Ovary (tissue), 9 donors: ENCODE results near the gene SUPT6H. TPM values are rescaled to one million over a fixed set of nuclear protein-coding genes. Genes with fewer than 3 reads are reported as not detected.

Experiments
- DNase-seq, 5 donors: peaks; one replicate each; pipeline ENCODE4 v3.0.0-alpha.2; 2019 to 2020
- H3K27ac ChIP-seq, 2 donors: fragments of 200-600 bp; one replicate each; pipeline versions ENCODE4 v1.5.1 to v1.8.0; 2019 to 2022
- H3K27me3 ChIP-seq: fragments of 200-600 bp; one replicate; pipeline ENCODE4 v1.8.0; 2022
- H3K36me3 ChIP-seq: fragments of 200-600 bp; sonication (generic); one replicate; pipeline ENCODE4 v1.5.1; 2019
- H3K4me1 ChIP-seq: one replicate; pipeline ENCODE4 v1.8.1; 2013; ENCODE audit warnings: mild to moderate bottlenecking, moderate library complexity; ENCODE audit not compliant: insufficient read depth
- H3K4me3 ChIP-seq: fragments of 200-600 bp; sonication (generic); one replicate; pipeline ENCODE4 v1.5.1; 2017
- H3K9me3 ChIP-seq, 2 donors: fragments of 200-600 bp in 1 of 2; sonication (generic) in 1 of 2; one replicate each; pipeline versions ENCODE4 v1.5.1 to v1.8.1; 2013 to 2019; ENCODE audit warnings: mild to moderate bottlenecking in 1 of 2, moderate library complexity in 1 of 2
- CTCF ChIP-seq, 3 donors: fragments of 450-650 bp in 2 of 3; fragments of 200-600 bp in 1 of 3; IDR thresholded peaks; one replicate each; pipeline versions ENCODE4 v1.5.1 to v1.8.0; 2016 to 2022; ENCODE audit warnings: antibody characterized with exemption in 3 of 3, mild to moderate bottlenecking in 1 of 3
- EP300 ChIP-seq: sonication (generic); formaldehyde crosslinking; IDR thresholded peaks from one replicate; pipeline ENCODE4 v1.6.1; 2017; ENCODE audit warnings: antibody characterized with exemption
- POLR2A ChIP-seq: fragments of 450-650 bp; IDR thresholded peaks from one replicate; pipeline ENCODE4 v1.6.1; 2017; ENCODE audit warnings: antibody characterized with exemption, mild to moderate bottlenecking, moderate library complexity
- WGBS, 3 donors: extraction: QIAGEN DNeasy Blood & Tissue Kit in 1 of 3; methylation state at CpG; one replicate each; pipeline versions ENCODE4 v1.1.5 to v1.1.7; 2013 to 2017; 5-methylcytosine and 5-hydroxymethylcytosine counted together
- intact Hi-C, 4 donors: fragments of 100-400 bp; cut with DNase I; formaldehyde crosslinking; loops; one replicate each; pipeline versions ENCODE4 v1.11.0 to v1.15.1; 2022 to 2023
- polyA plus RNA-seq, 2 donors: library from polyadenylated mRNA; stranded (reverse); fragments of 200-250 nt in 1 of 2; fragments of 350-450 nt in 1 of 2; fragmentation: Illumina TruSeq in 1 of 2; extraction: RNeasy Lipid Tissue Mini Kit (QIAGEN cat#74804) in 1 of 2; gene quantifications; one replicate each; pipeline ENCODE4 v1.2.3, GENCODE V29; 2013 to 2014
- total RNA-seq, 7 donors: library from RNA; depleted of rRNA in 2 of 7; stranded (reverse); fragments of >200 nt in 2 of 7; fragmentation: NEBNext Ultra II Directional in 3 of 7; extraction: Animal tissue kit (Norgen Biotek cat#: 25700) in 3 of 7; gene quantifications; one replicate each; pipeline versions ENCODE4 v1.1.0 to v1.2.4, GENCODE V29; 2016 to 2023
- donor health status: DM: no; HTN: no; CAD: no; lungs with moderate emphysema.
- donor health status: DM: no; HTN: no; CAD: no.
- donor health status: Bipolar disorder and iron deficiency.
- donor health status: DM: yes; HTN: yes; CAD: no.
- donor health status: DM: no; HTN: no; CAD: no.
- donor health status: DM: yes; HTN: yes; CAD: no.

The SUPT6H gene
- total and polyA plus RNA-seq, 9 donors, result 34.8 to 83.8 (median 67.2) TPM

- TF ChIP-seq EP300 (no peak), CTCF (IDR thresholded peaks at IDR 0.05) (no peak), POLR2A (no peak)
- Histone ChIP-seq H3K27me3 (no peaks in the 10 kb centered on the region), H3K4me3 (no peak overlapping the region), H3K36me3 (peaks cover 2% of the 10 kb centered on the region), H3K27ac (no peak overlapping the region), H3K4me1 (no peaks in the 10 kb centered on the region), H3K9me3 (no peaks in the 10 kb centered on the region)
- DNase-seq, result peak in 1 of 5 donors; percentile 21
- WGBS, 3 donors, result 79 to 85% (median 81%) methylated on average over 8 of the region's 8 CpGs
- intact Hi-C loops, result loop anchor here in 1 of 4 donors (10.0 kb wide), 1 partner anchor 45 kb away; no protein-coding TSS in a partner anchor
Measured at GRCh38 chr17:28700278-28700677, 38.3 kb downstream of the SUPT6H start.

- 83 to 85% (median 84%) methylated on average over 10 of the region's 10 CpGs for WGBS, 3 donors
- intact Hi-C loops, result loop anchor here in 1 of 4 donors (10.0 kb wide), 1 partner anchor 46 kb away; no protein-coding TSS in a partner anchor
Measured at GRCh38 chr17:28700830-28701492, 39.0 kb downstream of the SUPT6H start.

GRCh38 chr17:28702026-28702751 is 40.2 kb downstream of the SUPT6H start:
- H3K9me3 ChIP-seq, result no peaks in the 10 kb centered on the region
- TF ChIP-seq CTCF (IDR thresholded peaks at IDR 0.05) (no peak), EP300 (no peak), POLR2A (no peak)
- WGBS, 3 donors, result 59 to 62% (median 61%) methylated on average over 10 of the region's 10 CpGs
- no peak for DNase-seq
- no peaks in the 10 kb centered on the region for H3K4me1 ChIP-seq
- H3K4me3 ChIP-seq, result no peak overlapping the region
- no peak overlapping the region for H3K27ac ChIP-seq
- H3K36me3 ChIP-seq, result peaks cover 2% of the 10 kb centered on the region
- intact Hi-C loops, result loop anchor here in 1 of 4 donors (10.0 kb wide), 1 partner anchor 47 kb away; no protein-coding TSS in a partner anchor
- H3K27me3 ChIP-seq, result no peaks in the 10 kb centered on the region

More at GRCh38 chr17:28700830-28701492, 39.0 kb downstream of the SUPT6H start:
- DNase-seq, result no peak
- Histone ChIP-seq H3K4me3 (no peak overlapping the region), H3K4me1 (no peaks in the 10 kb centered on the region), H3K27ac (no peak overlapping the region), H3K27me3 (no peaks in the 10 kb centered on the region), H3K9me3 (no peaks in the 10 kb centered on the region), H3K36me3 (peaks cover 2% of the 10 kb centered on the region)
- TF ChIP-seq EP300 (no peak), CTCF (IDR thresholded peaks at IDR 0.05) (no peak), POLR2A (no peak)

GRCh38 chr17:28702752-28703150 is 40.7 kb downstream of the SUPT6H start:
- Histone ChIP-seq H3K4me3 (no peak overlapping the region), H3K4me1 (no peaks in the 10 kb centered on the region), H3K9me3 (no peaks in the 10 kb centered on the region), H3K27ac (no peak overlapping the region), H3K27me3 (no peaks in the 10 kb centered on the region), H3K36me3 (no peaks in the 10 kb centered on the region)
- intact Hi-C loops, result loop anchor here in 1 of 4 donors (10.0 kb wide), 1 partner anchor 48 kb away; no protein-coding TSS in a partner anchor
- no peak for TF ChIP-seq EP300
- TF ChIP-seq POLR2A, result no peak
- TF ChIP-seq CTCF (IDR thresholded peaks at IDR 0.05), result no peak
- DNase-seq, result no peak
- WGBS, 3 donors, result 48 to 64% (median 51%) methylated on average over 3 of the region's 3 CpGs
